ENCODE results near the gene CCNJL. TPM values are rescaled to one million over a fixed set of nuclear protein-coding genes. Genes with fewer than 3 reads are reported as not detected.

CCNJL gene
- total RNA-seq, 1 donor from 2014 or later = 15.7 TPM

DNA sequence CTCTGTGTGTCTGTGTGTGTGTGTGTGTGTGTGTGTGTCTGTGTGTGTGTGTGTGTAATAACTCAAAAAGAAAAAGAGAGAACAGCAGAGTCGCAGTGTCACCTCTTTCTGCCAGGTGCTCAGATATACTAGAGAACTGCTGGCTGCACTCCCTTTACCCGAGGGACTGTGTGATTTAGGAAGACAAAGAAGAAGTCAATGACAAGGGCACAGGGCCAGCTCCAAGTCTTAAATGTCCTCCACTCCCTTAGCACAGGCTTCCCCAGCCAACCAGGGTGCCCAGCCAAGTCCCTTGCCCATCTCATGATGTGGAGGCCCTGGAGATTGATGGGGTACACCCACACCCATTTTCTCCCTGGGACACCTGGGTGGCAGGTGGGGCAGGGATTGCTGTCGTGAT is 8.7 kb downstream of the CCNJL start:
- TF ChIP-seq EZH2 (IDR thresholded peaks at IDR 0.05; ENCODE audit: insufficient read depth, low read length) = no peak
- TF ChIP-seq, protein P1, sequence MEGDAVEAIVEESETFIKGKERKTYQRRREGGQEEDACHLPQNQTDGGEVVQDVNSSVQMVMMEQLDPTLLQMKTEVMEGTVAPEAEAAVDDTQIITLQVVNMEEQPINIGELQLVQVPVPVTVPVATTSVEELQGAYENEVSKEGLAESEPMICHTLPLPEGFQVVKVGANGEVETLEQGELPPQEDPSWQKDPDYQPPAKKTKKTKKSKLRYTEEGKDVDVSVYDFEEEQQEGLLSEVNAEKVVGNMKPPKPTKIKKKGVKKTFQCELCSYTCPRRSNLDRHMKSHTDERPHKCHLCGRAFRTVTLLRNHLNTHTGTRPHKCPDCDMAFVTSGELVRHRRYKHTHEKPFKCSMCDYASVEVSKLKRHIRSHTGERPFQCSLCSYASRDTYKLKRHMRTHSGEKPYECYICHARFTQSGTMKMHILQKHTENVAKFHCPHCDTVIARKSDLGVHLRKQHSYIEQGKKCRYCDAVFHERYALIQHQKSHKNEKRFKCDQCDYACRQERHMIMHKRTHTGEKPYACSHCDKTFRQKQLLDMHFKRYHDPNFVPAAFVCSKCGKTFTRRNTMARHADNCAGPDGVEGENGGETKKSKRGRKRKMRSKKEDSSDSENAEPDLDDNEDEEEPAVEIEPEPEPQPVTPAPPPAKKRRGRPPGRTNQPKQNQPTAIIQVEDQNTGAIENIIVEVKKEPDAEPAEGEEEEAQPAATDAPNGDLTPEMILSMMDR (IDR thresholded peaks at IDR 0.05; ENCODE audit: insufficient read depth, low read depth, low read length) = no peak
- Histone ChIP-seq H3K36me3 (ENCODE audit: insufficient read depth, low read length) (peaks cover 13% of the 10 kb centered on the region), H3K4me3 (ENCODE audit: insufficient read depth, low read depth, low read length) (no peak overlapping the region), H3K9me3 (ENCODE audit: insufficient read depth, low read depth, low read length) (no peaks in the 10 kb centered on the region), H3K9ac (ENCODE audit: low read length) (no peak overlapping the region), H3K79me2 (ENCODE audit: insufficient read depth, low read length) (peaks cover 52% of the 10 kb centered on the region), H3K27me3 (ENCODE audit: insufficient read depth, low read length) (no peaks in the 10 kb centered on the region), H3K27ac (ENCODE audit: low read depth, low read length) (no peak overlapping the region), H4K20me1 (ENCODE audit: insufficient read depth, low read length) (peaks cover 40% of the 10 kb centered on the region), H3K4me2 (ENCODE audit: low read length) (no peak overlapping the region), H2AFZ (ENCODE audit: low read depth, low read length) (no peak overlapping the region), H3K4me1 (ENCODE audit: insufficient read depth, low read length) (peaks cover 7% of the 10 kb centered on the region)
- Mint-ChIP-seq H3K9me3 (ENCODE audit: unreplicated experiment) (no peaks in the 10 kb centered on the region), H3K27ac (ENCODE audit: unreplicated experiment) (no peak overlapping the region), H3K36me3 (ENCODE audit: low read depth, unreplicated experiment) (peaks cover 17% of the 10 kb centered on the region), H3K4me1 (ENCODE audit: low read depth, unreplicated experiment) (peaks cover 11% of the 10 kb centered on the region), H3K4me3 (ENCODE audit: unreplicated experiment) (no peak overlapping the region), H3K27me3 (ENCODE audit: low read depth, unreplicated experiment) (no peaks in the 10 kb centered on the region)
- DNase-seq (ENCODE audit: low read depth) (no peak), FAIRE-seq (no peak)

DNA sequence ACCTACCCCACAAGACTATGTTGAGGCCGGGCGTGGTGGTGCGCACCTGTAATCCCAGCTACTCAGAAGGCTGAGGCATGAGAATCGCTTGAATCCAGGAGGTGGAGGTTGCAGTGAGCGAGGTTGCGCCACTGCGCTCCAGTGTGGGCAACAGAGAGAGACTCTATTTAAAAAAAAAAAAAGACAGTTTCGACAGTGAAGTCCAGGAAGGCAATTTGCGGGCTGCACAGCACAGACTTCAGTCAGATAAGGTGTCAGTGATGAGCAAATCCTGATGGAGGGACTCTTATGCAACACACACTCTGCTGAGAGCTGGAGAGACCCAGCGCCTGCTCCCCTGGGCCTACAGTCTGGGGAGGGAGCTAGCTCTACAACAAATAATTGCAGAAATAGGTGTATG is 14.2 kb downstream of the CCNJL start:
- no peak for FAIRE-seq
- H2AFZ ChIP-seq (ENCODE audit: low read depth, low read length) = no peak overlapping the region
- Mint-ChIP-seq H3K27ac (ENCODE audit: unreplicated experiment) (no peak overlapping the region), H3K27me3 (ENCODE audit: low read depth, unreplicated experiment) (no peaks in the 10 kb centered on the region), H3K4me1 (ENCODE audit: low read depth, unreplicated experiment) (peaks cover 8% of the 10 kb centered on the region), H3K4me3 (ENCODE audit: unreplicated experiment) (no peak overlapping the region), H3K36me3 (ENCODE audit: low read depth, unreplicated experiment) (no peaks in the 10 kb centered on the region), H3K9me3 (ENCODE audit: unreplicated experiment) (no peaks in the 10 kb centered on the region)
- no peaks in the 10 kb centered on the region for H3K9me3 ChIP-seq (ENCODE audit: insufficient read depth, low read depth, low read length)
- H3K79me2 ChIP-seq (ENCODE audit: insufficient read depth, low read length) = peaks cover 69% of the 10 kb centered on the region
- no peak overlapping the region for H3K9ac ChIP-seq (ENCODE audit: low read length)
- peaks cover 5% of the 10 kb centered on the region for H3K36me3 ChIP-seq (ENCODE audit: insufficient read depth, low read length)
- DNase-seq (ENCODE audit: low read depth) = no peak
- TF ChIP-seq EZH2 (IDR thresholded peaks at IDR 0.05; ENCODE audit: insufficient read depth, low read length) = no peak
- TF ChIP-seq, protein P1 (IDR thresholded peaks at IDR 0.05; ENCODE audit: insufficient read depth, low read depth, low read length) = no peak
- no peak overlapping the region for H3K27ac ChIP-seq (ENCODE audit: low read depth, low read length)
- H3K4me3 ChIP-seq (ENCODE audit: insufficient read depth, low read depth, low read length) = no peak overlapping the region
- peaks cover 56% of the 10 kb centered on the region for H4K20me1 ChIP-seq (ENCODE audit: insufficient read depth, low read length)
- no peak overlapping the region for H3K4me2 ChIP-seq (ENCODE audit: low read length)
- no peaks in the 10 kb centered on the region for H3K27me3 ChIP-seq (ENCODE audit: insufficient read depth, low read length)
- no peaks in the 10 kb centered on the region for H3K4me1 ChIP-seq (ENCODE audit: insufficient read depth, low read length)

DNA sequence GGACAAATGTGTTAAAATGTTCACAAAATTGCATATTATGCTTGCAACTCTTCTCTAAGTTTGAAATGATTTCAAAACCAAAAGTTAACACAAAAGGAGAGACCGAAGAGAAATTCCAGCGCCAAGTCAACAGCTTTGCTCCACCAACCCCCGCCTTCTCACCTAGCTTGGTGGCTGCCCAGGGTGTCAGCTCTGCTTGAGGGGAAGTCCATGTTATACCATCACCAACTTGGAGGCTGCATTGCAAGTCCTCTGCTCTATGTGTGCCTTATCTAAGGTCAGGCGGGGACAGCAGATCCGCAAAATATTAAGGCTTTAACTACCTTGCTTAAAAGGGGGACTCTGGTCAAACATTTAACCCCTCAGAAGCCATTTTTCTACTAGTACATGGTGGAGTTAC is 14.6 kb downstream of the CCNJL start:
- H4K20me1 ChIP-seq (ENCODE audit: insufficient read depth, low read length) = peaks cover 60% of the 10 kb centered on the region
- no peak for TF ChIP-seq EZH2 (IDR thresholded peaks at IDR 0.05; ENCODE audit: insufficient read depth, low read length)
- TF ChIP-seq, protein P1 (IDR thresholded peaks at IDR 0.05; ENCODE audit: insufficient read depth, low read depth, low read length) = no peak
- peaks cover 5% of the 10 kb centered on the region for H3K36me3 ChIP-seq (ENCODE audit: insufficient read depth, low read length)
- no peaks in the 10 kb centered on the region for H3K9me3 Mint-ChIP-seq (ENCODE audit: unreplicated experiment)
- H3K4me2 ChIP-seq (ENCODE audit: low read length) = no peak overlapping the region
- no peaks in the 10 kb centered on the region for H3K4me1 ChIP-seq (ENCODE audit: insufficient read depth, low read length)
- H3K27ac Mint-ChIP-seq (ENCODE audit: unreplicated experiment) = no peak overlapping the region
- no peak overlapping the region for H3K27ac ChIP-seq (ENCODE audit: low read depth, low read length)
- H3K36me3 Mint-ChIP-seq (ENCODE audit: low read depth, unreplicated experiment) = no peaks in the 10 kb centered on the region
- no peak overlapping the region for H2AFZ ChIP-seq (ENCODE audit: low read depth, low read length)
- H3K27me3 ChIP-seq (ENCODE audit: insufficient read depth, low read length) = no peaks in the 10 kb centered on the region
- no peak overlapping the region for H3K4me3 ChIP-seq (ENCODE audit: insufficient read depth, low read depth, low read length)
- no peaks in the 10 kb centered on the region for H3K9me3 ChIP-seq (ENCODE audit: insufficient read depth, low read depth, low read length)
- H3K27me3 Mint-ChIP-seq (ENCODE audit: low read depth, unreplicated experiment) = no peaks in the 10 kb centered on the region
- H3K9ac ChIP-seq (ENCODE audit: low read length) = no peak overlapping the region
- no peak for FAIRE-seq
- peaks cover 8% of the 10 kb centered on the region for H3K4me1 Mint-ChIP-seq (ENCODE audit: low read depth, unreplicated experiment)
- no peak for DNase-seq (ENCODE audit: low read depth)
- H3K4me3 Mint-ChIP-seq (ENCODE audit: unreplicated experiment) = no peak overlapping the region
- H3K79me2 ChIP-seq (ENCODE audit: insufficient read depth, low read length) = peaks cover 71% of the 10 kb centered on the region
